ENCODE results near the gene TMEM176A.

Gene TMEM176A

DNA sequence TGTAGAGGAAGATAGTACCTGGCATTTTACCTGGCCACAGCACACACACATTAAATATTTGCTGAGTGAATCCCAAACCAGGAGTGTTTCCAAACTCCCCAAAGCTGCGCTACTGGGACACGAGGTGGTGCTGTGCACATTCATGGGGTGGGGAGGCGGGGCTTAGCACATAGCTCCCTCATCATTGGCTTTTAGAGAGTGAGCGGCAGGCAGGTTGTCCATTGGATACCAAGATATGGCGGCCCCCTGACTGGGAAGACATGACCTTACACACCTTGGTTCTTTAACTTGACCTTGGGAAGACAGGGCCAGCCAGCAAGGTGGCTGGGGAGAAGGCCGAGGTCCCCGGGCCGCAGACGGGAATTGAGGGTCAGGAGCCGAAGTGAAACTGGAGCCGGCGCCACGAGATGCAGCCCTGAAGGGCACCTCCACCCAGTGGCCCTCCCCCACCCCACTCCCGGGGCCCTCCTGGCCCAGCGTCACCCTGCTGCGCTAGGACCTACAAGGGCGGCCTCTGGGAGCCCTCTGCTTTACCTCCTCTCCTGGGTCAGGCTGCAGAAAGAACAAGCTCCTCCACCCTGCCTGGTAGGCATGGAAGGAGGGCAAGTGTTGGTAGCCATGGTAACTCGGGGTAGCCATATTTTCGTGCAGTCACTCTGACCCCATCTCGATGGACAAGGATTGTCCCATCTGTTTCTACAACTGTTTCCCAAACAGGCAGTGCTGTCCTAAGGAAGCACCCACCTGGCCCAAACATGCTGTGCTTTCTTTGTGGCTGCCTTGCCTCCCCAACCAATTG lies 24.0 kb downstream of the TMEM176A start:
- ATAC-seq (ENCODE audit: insufficient read depth, low read depth) (no peak), DNase-seq (no peak)
- Histone ChIP-seq H3K4me3 (ENCODE audit: low read depth in 1 of 2, low read length in 2 of 2) (no peak overlapping the region), H3K4me1 (ENCODE audit: insufficient read depth, low read length) (no peaks in the 10 kb centered on the region), H3K27me3 (ENCODE audit: insufficient read depth, low read length, poor library complexity) (peaks cover 40% of the 10 kb centered on the region), H3K36me3 (ENCODE audit: insufficient read depth, low read length) (no peaks in the 10 kb centered on the region), H2AFZ (ENCODE audit: low read depth, low read length) (no peak overlapping the region), H3K4me2 (ENCODE audit: insufficient read depth, low read length) (no peak overlapping the region), H3K9me3 (ENCODE audit: insufficient read depth, low read length, severe bottlenecking) (no peaks in the 10 kb centered on the region), H3K27ac (ENCODE audit: low read length) (no peak overlapping the region), H3K9ac (ENCODE audit: low read depth, low read length) (no peak overlapping the region), H4K20me1 (ENCODE audit: insufficient read depth, low read length) (no peaks in the 10 kb centered on the region), H3K79me2 (ENCODE audit: insufficient read depth, low read length) (no peaks in the 10 kb centered on the region)
- TF ChIP-seq EZH2 (IDR thresholded peaks at IDR 0.05; ENCODE audit: borderline replicate concordance, low read depth, low read length, severe bottlenecking) (no peak), CTCF (IDR thresholded peaks at IDR 0.05; ENCODE audit: borderline replicate concordance, extremely low read depth, low read length, poor library complexity, severe bottlenecking) (no peak)

DNA sequence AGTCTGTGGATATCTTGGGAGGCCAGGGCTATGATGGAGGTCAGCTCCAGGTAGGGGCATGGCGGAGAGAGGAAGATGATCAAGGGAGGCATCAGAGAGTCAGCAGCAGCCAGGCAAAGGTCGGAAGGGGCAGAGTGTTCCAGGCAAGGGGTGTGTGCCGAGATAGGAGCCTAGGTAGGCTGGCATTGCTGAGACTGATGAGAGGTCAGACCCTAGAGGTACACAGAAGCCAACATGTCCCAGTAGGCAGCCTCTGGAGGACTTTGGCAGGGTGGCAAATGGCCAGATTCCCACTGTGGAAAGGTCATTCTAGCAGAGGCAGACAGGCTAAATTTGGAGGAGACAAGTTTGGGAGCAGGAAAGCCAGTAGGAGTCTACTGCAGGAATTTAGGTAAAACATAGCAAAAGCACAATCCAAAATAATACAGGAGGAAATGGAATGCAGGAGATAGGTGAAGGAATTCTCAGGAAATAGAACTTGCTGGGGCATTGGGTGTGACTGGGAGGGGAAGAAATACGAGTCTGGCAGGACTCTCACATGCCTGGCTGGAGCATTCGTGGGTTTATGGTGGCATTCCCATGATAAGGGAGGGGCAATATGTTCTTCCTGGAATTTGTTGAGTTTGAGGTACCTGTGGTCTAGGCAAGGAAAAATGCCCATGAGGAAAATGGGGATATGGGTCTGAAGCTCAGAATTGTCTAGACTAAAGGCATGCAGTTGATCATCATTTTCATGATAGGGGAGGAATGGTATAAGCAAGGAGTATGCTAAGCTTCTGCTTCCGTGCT lies 25.7 kb downstream of the TMEM176A start:
- Histone ChIP-seq H3K4me2 (ENCODE audit: insufficient read depth, low read length) (no peak overlapping the region), H2AFZ (ENCODE audit: low read depth, low read length) (no peak overlapping the region), H3K9me3 (ENCODE audit: insufficient read depth, low read length, severe bottlenecking) (no peaks in the 10 kb centered on the region), H3K4me3 (ENCODE audit: low read depth in 1 of 2, low read length in 2 of 2) (no peak overlapping the region), H3K27me3 (ENCODE audit: insufficient read depth, low read length, poor library complexity) (peaks cover 38% of the 10 kb centered on the region), H3K9ac (ENCODE audit: low read depth, low read length) (no peak overlapping the region), H3K4me1 (ENCODE audit: insufficient read depth, low read length) (no peaks in the 10 kb centered on the region), H3K36me3 (ENCODE audit: insufficient read depth, low read length) (no peaks in the 10 kb centered on the region), H3K27ac (ENCODE audit: low read length) (no peak overlapping the region), H3K79me2 (ENCODE audit: insufficient read depth, low read length) (no peaks in the 10 kb centered on the region), H4K20me1 (ENCODE audit: insufficient read depth, low read length) (no peaks in the 10 kb centered on the region)
- ATAC-seq (ENCODE audit: insufficient read depth, low read depth) (no peak), DNase-seq (no peak)
- TF ChIP-seq EZH2 (IDR thresholded peaks at IDR 0.05; ENCODE audit: borderline replicate concordance, low read depth, low read length, severe bottlenecking), result no peak
- TF ChIP-seq CTCF (IDR thresholded peaks at IDR 0.05; ENCODE audit: borderline replicate concordance, extremely low read depth, low read length, poor library complexity, severe bottlenecking), result no peak

- Histone ChIP-seq H3K9ac (ENCODE audit: low read depth, low read length) (no peak overlapping the region), H3K9me3 (ENCODE audit: insufficient read depth, low read length, severe bottlenecking) (no peaks in the 10 kb centered on the region), H3K27ac (ENCODE audit: low read length) (no peak overlapping the region), H2AFZ (ENCODE audit: low read depth, low read length) (no peak overlapping the region), H3K4me2 (ENCODE audit: insufficient read depth, low read length) (no peak overlapping the region), H3K27me3 (ENCODE audit: insufficient read depth, low read length, poor library complexity) (peaks cover 35% of the 10 kb centered on the region), H4K20me1 (ENCODE audit: insufficient read depth, low read length) (no peaks in the 10 kb centered on the region), H3K4me3 (ENCODE audit: low read depth in 1 of 2, low read length in 2 of 2) (no peak overlapping the region), H3K36me3 (ENCODE audit: insufficient read depth, low read length) (no peaks in the 10 kb centered on the region), H3K4me1 (ENCODE audit: insufficient read depth, low read length) (no peaks in the 10 kb centered on the region), H3K79me2 (ENCODE audit: insufficient read depth, low read length) (no peaks in the 10 kb centered on the region)
- ATAC-seq (ENCODE audit: insufficient read depth, low read depth), result no peak
- TF ChIP-seq CTCF (IDR thresholded peaks at IDR 0.05; ENCODE audit: borderline replicate concordance, extremely low read depth, low read length, poor library complexity, severe bottlenecking), result no peak
- no peak for TF ChIP-seq EZH2 (IDR thresholded peaks at IDR 0.05; ENCODE audit: borderline replicate concordance, low read depth, low read length, severe bottlenecking)
- DNase-seq, result no peak
Measured at GRCh38 chr7:150828384-150828783, 27.8 kb downstream of the TMEM176A start.

All from DND-41 (cell line).